ENCODE results near the gene ROR2.

- TF ChIP-seq ZBTB7A (IDR thresholded peaks at IDR 0.05; ENCODE audit: low read depth) (no peak), RAD21 (IDR thresholded peaks at IDR 0.05; ENCODE audit: low read depth) (no peak), MAX (IDR thresholded peaks at IDR 0.05) (no peak), USF1 (IDR thresholded peaks at IDR 0.05) (no peak), EP300 (IDR thresholded peaks at IDR 0.05; ENCODE audit: borderline replicate concordance) (no peak), TAF1 (IDR thresholded peaks at IDR 0.05; ENCODE audit: low read depth) (no peak), EGR1 (IDR thresholded peaks at IDR 0.05) (no peak), REST (IDR thresholded peaks at IDR 0.05; ENCODE audit: low read depth) (no peak), FOXM1 (IDR thresholded peaks at IDR 0.05; ENCODE audit: borderline replicate concordance, low read depth) (no peak)
These were observed 346.1 kb downstream of the ROR2 start for GRCh38 chr9:91603932-91604331.

All from Ishikawa (cell line).